Psoas muscle (tissue), 8 donors: ENCODE measurements around the gene CKAP5. TPM values are rescaled to one million over a fixed set of nuclear protein-coding genes. Genes with fewer than 3 reads are reported as not detected.

Experiments
- ATAC-seq, 4 donors: fragments of 200-7000 bp; cut with Tn5 transposase; one replicate each; pipeline ENCODE4 v1.9.1; 2020; ENCODE audit warnings: moderate library complexity in 3 of 4, mild to moderate bottlenecking in 2 of 4
- DNase-seq, 2 donors: peaks; one replicate each; pipeline ENCODE4 v3.0.0-alpha.2; 2020
- H3K27ac ChIP-seq: fragments of 200-600 bp; one replicate; pipeline ENCODE4 v1.8.0; 2022
- H3K27me3 ChIP-seq, 3 donors: fragments of 200-600 bp in 1 of 3; one replicate each; pipeline versions ENCODE4 v1.6.1 to v1.8.0; 2013 to 2022; ENCODE audit warnings: low read length in 2 of 3, mild to moderate bottlenecking in 2 of 3, moderate library complexity in 1 of 3; ENCODE audit not compliant: insufficient read depth in 3 of 3
- H3K36me3 ChIP-seq, 2 donors: fragments of 200-600 bp in 1 of 2; one replicate each; pipeline versions ENCODE4 v1.6.1 to v1.8.0; 2013 to 2022; ENCODE audit warnings: low read depth in 1 of 2, mild to moderate bottlenecking in 1 of 2, moderate library complexity in 1 of 2; ENCODE audit not compliant: insufficient read depth in 1 of 2
- H3K4me1 ChIP-seq: fragments of 200-600 bp; one replicate; pipeline ENCODE4 v1.8.0; 2022
- H3K4me3 ChIP-seq: fragments of 200-600 bp; one replicate; pipeline ENCODE4 v1.8.0; 2022; ENCODE audit warnings: mild to moderate bottlenecking
- H3K9me3 ChIP-seq: fragments of 200-600 bp; one replicate; pipeline ENCODE4 v1.8.0; 2022
- CTCF ChIP-seq: fragments of 200-600 bp; IDR thresholded peaks from one replicate; pipeline ENCODE4 v1.8.0; 2022; ENCODE audit warnings: antibody characterized with exemption
- WGBS, 3 donors: extraction: QIAGEN DNeasy Blood & Tissue Kit; methylation state at CpG; one replicate each; pipeline versions ENCODE4 v1.1.6 to v1.1.7; 2013; 5-methylcytosine and 5-hydroxymethylcytosine counted together
- intact Hi-C, 2 donors: fragments of 100-400 bp; cut with DNase I; formaldehyde crosslinking; loops; one replicate each; pipeline versions ENCODE4 v1.11.0 to v1.14.2; 2022
- polyA plus RNA-seq, 3 donors: library from polyadenylated mRNA; stranded (reverse); fragments of 200-250 nt; gene quantifications; one replicate each; pipeline ENCODE4 v1.2.3, GENCODE V29; 2013
- total RNA-seq, 4 donors: library from RNA; stranded (reverse); fragmentation: NEBNext Ultra II Directional in 2 of 4; extraction: Animal tissue kit (Norgen Biotek cat#: 25700) in 2 of 4; gene quantifications; one replicate each; pipeline versions ENCODE4 v1.2.1 to v1.2.4, GENCODE V29; 2021 to 2023
- donor health status: healthy with polysubstance abuse.
- donor health status: DM: no; HTN: no; CAD: no; lungs with moderate emphysema.
- donor health status: Bipolar disorder and iron deficiency.
- donor health status: healthy.
- donor health status: DM: yes; HTN: yes; CAD: no.
- donor health status: DM: no; HTN: no; CAD: no.
- donor health status: DM: no; HTN: no; CAD: no.
- donor health status: DM: yes; HTN: yes; CAD: no.

CKAP5 gene
- total and polyA plus RNA-seq, 7 donors, result 21.0 to 160 (median 86.4) TPM

- peak in 1 of 4 donors; percentile 56 for ATAC-seq
- intact Hi-C loops, result no loop called here
- TF ChIP-seq CTCF, result no peak
- Histone ChIP-seq H3K4me1 (peaks cover 21% of the 10 kb centered on the region), H3K4me3 (no peak overlapping the region), H3K27ac (peak overlapping the region; percentile 41), H3K27me3 (no peaks in the 10 kb centered on the region), H3K9me3 (no peaks in the 10 kb centered on the region), H3K36me3 (peaks cover 3 to 54% of the 10 kb centered on the region in 2 donors)
- 58 to 72% (median 63%) methylated on average over 5 of the region's 5 CpGs for WGBS, 3 donors
- no peak for DNase-seq
Measured at GRCh38 chr11:46856605-46857343, 10.7 kb upstream of the CKAP5 start.

GRCh38 chr11:46855863-46856262, 9.8 kb upstream of the CKAP5 start:
- ATAC-seq (no peak), DNase-seq (no peak)
- 92 to 93% (median 93%) methylated on average over 2 of the region's 2 CpGs for WGBS, 3 donors
- no peak for TF ChIP-seq CTCF
- Histone ChIP-seq H3K9me3 (no peaks in the 10 kb centered on the region), H3K27me3 (no peaks in the 10 kb centered on the region), H3K36me3 (peaks cover 3 to 46% of the 10 kb centered on the region in 2 donors), H3K4me3 (no peak overlapping the region), H3K4me1 (peaks cover 17% of the 10 kb centered on the region), H3K27ac (no peak overlapping the region)
- intact Hi-C loops, result no loop called here

GRCh38 chr11:46855167-46855566, 9.1 kb upstream of the CKAP5 start:
- no peak for ATAC-seq
- 92 to 96% (median 94%) methylated on average over 3 of the region's 3 CpGs for WGBS, 3 donors
- Histone ChIP-seq H3K4me1 (peaks cover 10% of the 10 kb centered on the region), H3K27me3 (no peaks in the 10 kb centered on the region), H3K36me3 (peaks cover 3 to 39% of the 10 kb centered on the region in 2 donors), H3K4me3 (no peak overlapping the region), H3K9me3 (no peaks in the 10 kb centered on the region), H3K27ac (no peak overlapping the region)
- intact Hi-C loops, result no loop called here
- no peak for TF ChIP-seq CTCF
- no peak for DNase-seq

GRCh38 chr11:46850829-46851380, 4.8 kb upstream of the CKAP5 start:
- 61 to 65% (median 61%) methylated on average over 10 of the region's 10 CpGs for WGBS, 3 donors
- TF ChIP-seq CTCF, result no peak
- no peak for ATAC-seq

More at GRCh38 chr11:46850829-46851380, 4.8 kb upstream of the CKAP5 start:
- Histone ChIP-seq H3K27ac (no peak overlapping the region), H3K27me3 (no peaks in the 10 kb centered on the region), H3K36me3 (peaks cover 0 to 6% of the 10 kb centered on the region in 2 donors), H3K4me1 (no peaks in the 10 kb centered on the region), H3K9me3 (no peaks in the 10 kb centered on the region), H3K4me3 (no peak overlapping the region)
- no peak for DNase-seq
- intact Hi-C loops, result no loop called here
